GM19467 (cell line): ENCODE data around the gene EPG5.
A peak's percentile ranks its signal among the peaks of the same experiment; 100 is the strongest.
"Not testable (repeated sequence)": the region's sequence is repeated elsewhere in the genome, so short reads cannot be mapped to it uniquely, and the experiment has no call there.

Source experiments
- ATAC-seq: cut with Tn5 transposase; IDR thresholded peaks from one replicate; pipeline ENCODE4 v1.9.1; 2021; ENCODE audit warnings: mild to moderate bottlenecking, moderate library complexity; ENCODE audit not compliant: unreplicated experiment

The EPG5 gene

GRCh38 chr18:45874491-45875184, 92.5 kb downstream of the EPG5 start:
- ATAC-seq = peak; percentile 80

DNA sequence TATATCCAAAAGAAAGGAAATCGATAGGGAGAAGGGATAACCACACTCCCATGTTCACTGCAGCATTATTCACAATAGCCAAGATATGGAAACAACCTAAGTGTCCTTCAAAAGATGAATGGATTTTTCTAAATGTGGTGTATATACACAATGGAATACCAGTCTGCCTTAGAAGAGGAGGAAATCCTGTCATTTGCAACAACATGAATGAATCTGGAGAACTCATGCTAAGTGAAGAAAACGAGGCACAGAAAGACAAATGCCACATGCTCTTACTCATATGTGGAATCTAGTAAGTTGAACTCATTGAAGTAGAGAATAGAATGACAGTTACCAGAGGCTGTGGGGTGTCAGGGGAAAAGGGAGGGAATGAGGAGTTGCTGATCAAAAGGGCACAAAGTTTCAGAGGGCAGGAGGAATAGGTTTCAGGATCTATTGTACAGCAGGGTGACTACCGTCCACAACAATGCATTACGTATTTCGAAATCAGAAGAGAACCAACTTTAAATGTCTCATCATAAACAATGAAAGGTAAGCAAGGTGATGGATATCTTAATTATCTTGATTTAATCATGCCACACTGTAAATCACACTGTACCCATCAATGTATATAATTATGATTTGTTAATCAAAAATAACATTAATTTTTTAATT, 95.6 kb downstream of the EPG5 start:
- no peak for ATAC-seq

DNA sequence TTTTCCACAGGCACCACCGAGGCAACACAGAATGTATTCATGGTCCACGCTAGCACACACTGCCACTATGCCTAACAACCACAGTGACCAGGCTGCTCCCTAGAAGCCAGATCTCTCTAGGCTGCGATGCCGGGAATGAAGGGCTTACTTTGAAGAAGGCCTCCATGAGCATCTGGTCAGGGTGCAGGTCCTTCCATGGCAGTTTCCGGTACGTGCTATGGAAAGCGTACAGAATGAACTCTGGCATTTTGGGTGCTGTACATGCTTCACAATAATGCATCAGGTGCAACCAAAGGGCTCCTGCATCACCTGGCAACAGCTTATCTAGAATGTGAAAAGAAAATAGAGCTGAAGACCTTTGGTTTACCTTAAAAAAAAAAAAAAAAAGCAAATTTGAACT, 96.7 kb downstream of the EPG5 start:
- ATAC-seq = no peak

- no peak for ATAC-seq
Measured at GRCh38 chr18:45865466-45865865, 101.7 kb downstream of the EPG5 start.

GRCh38 chr18:45864081-45864480, 103.0 kb downstream of the EPG5 start:
- no peak for ATAC-seq

GRCh38 chr18:45863469-45863868, 103.7 kb downstream of the EPG5 start:
- ATAC-seq = no peak

DNA sequence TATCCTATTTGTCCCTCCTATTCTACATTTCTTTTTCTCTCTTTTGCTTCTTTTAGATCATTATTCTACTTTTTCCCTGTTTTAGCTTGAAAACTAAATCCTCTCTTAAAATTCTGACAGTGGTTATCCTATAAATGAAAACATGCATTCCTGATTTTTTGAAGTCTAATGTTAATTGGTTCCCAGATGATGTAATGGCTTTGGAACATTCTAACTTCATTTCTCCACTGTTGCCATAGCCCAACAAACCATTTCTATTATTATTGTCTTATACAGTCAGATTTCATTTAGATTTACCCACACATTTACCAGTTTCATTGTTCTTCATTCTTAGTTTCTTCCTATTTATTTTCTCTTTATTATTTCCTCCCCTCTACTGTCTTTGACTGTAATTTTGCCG, 105.2 kb downstream of the EPG5 start:
- ATAC-seq = no peak

GRCh38 chr18:45860971-45861370, 106.2 kb downstream of the EPG5 start:
- ATAC-seq = no peak

GRCh38 chr18:45860492-45860891, 106.6 kb downstream of the EPG5 start:
- no peak for ATAC-seq

GRCh38 chr18:45859334-45859733, 107.8 kb downstream of the EPG5 start:
- no peak for ATAC-seq

DNA sequence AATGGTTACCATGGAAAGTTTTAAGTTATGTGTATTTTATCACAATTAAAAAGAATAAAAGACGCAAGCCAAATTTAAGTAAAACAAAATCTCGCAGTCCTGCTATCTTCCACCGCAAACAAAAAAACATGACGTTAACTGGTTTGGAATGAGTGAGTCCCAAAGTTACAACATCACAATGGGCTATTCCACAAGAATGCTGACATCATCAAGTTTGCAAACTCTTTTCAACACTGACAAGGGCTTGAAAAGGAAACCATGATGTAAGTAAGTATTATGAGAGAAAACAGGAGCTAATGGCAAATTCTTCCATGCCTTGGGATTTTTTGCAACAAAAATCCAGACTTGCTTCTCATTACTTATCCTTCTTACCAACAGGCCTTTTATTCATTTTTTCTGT, 110.6 kb downstream of the EPG5 start:
- no peak for ATAC-seq

- no peak for ATAC-seq
Measured at GRCh38 chr18:45854036-45854586, 113.0 kb downstream of the EPG5 start.

GRCh38 chr18:45852631-45853030, 114.5 kb downstream of the EPG5 start:
- ATAC-seq = no peak

GRCh38 chr18:45851161-45851925, 115.8 kb downstream of the EPG5 start:
- ATAC-seq = no peak

GRCh38 chr18:45850021-45850420, 117.1 kb downstream of the EPG5 start:
- ATAC-seq = peak; percentile 47

DNA sequence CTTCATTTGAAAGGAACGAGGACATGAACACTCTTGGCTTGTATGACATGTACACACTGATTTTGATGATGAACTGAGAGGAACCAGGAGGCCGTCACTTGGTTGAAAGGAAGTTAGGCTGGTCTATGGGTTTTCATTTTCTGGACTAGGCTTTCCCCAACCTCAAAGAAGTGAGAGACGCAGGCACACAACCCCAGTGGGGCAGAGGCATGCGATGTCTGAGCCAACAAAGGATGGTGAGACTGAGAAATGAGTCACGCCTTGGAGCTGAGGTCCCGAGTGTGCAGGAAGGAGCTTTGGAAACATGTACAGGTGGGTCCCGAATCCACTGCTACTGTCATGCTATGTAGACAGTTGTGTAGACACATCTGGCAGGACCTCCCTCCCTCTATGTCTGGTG, 117.6 kb downstream of the EPG5 start:
- no peak for ATAC-seq

GRCh38 chr18:45848643-45849042, 118.5 kb downstream of the EPG5 start:
- ATAC-seq = not testable (repeated sequence)

DNA sequence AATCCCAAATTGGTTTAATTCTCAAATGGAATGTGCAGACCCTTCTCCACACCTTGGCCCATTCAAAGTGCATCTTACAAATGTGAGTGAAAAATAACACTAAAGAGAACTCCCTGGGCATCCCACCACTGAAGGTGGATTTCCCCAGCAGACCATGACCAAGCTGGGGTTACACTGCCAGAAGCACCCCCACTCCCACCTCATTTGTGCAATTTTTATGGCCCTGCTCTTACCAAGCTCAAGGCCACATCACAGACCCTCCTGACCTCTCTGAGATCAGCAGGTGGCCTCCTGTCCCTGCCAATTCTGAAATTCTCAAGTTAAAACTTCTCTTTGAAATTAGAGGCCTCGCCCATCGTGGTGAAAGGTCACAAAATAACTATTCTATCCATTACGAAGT, 120.0 kb downstream of the EPG5 start:
- no peak for ATAC-seq

GRCh38 chr18:45845410-45845809, 121.7 kb downstream of the EPG5 start:
- ATAC-seq = no peak

DNA sequence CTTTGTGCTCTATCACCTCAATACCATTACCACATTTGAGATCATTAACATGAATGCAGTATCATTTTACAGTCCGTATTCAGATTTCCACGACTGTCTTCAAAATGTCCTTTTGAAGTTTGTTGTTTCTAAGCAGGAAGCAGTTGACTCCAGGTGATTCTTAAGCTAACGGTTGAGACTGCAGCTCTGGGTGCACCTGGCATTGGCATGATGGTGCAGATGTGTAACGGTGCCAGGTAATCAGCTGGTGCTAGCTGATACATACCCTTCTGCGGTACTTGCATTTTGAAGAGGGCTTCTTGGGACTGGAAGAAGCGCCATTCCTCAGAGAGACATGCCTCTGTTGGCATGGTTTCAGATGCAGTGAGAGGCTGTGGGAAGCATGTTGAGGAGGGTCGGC, 122.2 kb downstream of the EPG5 start:
- ATAC-seq = no peak

- ATAC-seq = no peak
Measured at GRCh38 chr18:45843019-45843418, 124.1 kb downstream of the EPG5 start.
